VCaP (cell line): ENCODE measurements around the gene UBAC1.

ENCODE experiments used
- H3K27ac ChIP-seq: fragments of 450-650 bp; 2 replicates; pipeline ENCODE4 v1.5.1; 2017
- CTCF ChIP-seq: fragments of 450-650 bp; conservative IDR thresholded peaks from 2 replicates; pipeline ENCODE4 v1.5.1; 2017; ENCODE audit warnings: mild to moderate bottlenecking, moderate library complexity

Gene UBAC1

GRCh38 chr9:135961277-135961715 is at the start of gene UBAC1:
TSS of gene UBAC1 (minus strand) at chr9:135961373. CDS start at chr9:135961162, 211 bp downstream.
- H3K27ac ChIP-seq = peak within 1 kb of the TSS; percentile 92
- peak; percentile 65 for TF ChIP-seq CTCF

GRCh38 chr9:136010615-136011361 is 49.6 kb upstream of the UBAC1 start:
- H3K27ac ChIP-seq = no peak overlapping the region
- TF ChIP-seq CTCF = no peak

GRCh38 chr9:136010176-136010575 is 49.0 kb upstream of the UBAC1 start:
- H3K27ac ChIP-seq = no peak overlapping the region
- no peak for TF ChIP-seq CTCF

GRCh38 chr9:136009516-136009915 is 48.3 kb upstream of the UBAC1 start:
- TF ChIP-seq CTCF = no peak
- H3K27ac ChIP-seq = no peak overlapping the region

GRCh38 chr9:136008693-136008997 is 47.5 kb upstream of the UBAC1 start:
- no peak for TF ChIP-seq CTCF
- H3K27ac ChIP-seq = no peak overlapping the region

- no peak for TF ChIP-seq CTCF
- H3K27ac ChIP-seq = no peak overlapping the region
These were observed 46.9 kb upstream of the UBAC1 start for GRCh38 chr9:136007934-136008692.

GRCh38 chr9:136007276-136007933 is 46.2 kb upstream of the UBAC1 start:
- no peak for TF ChIP-seq CTCF
- no peak overlapping the region for H3K27ac ChIP-seq
